DMS114 treated with DMSO at 0.1 percent for 48 hours (cell line): ENCODE data around the gene SLC6A20.

ENCODE experiments used
- DNase-seq: peaks from one replicate; lab custom pipeline; 2025; ENCODE audit not compliant: unreplicated experiment; lab: John Stamatoyannopoulos, UW

The SLC6A20 gene

DNA sequence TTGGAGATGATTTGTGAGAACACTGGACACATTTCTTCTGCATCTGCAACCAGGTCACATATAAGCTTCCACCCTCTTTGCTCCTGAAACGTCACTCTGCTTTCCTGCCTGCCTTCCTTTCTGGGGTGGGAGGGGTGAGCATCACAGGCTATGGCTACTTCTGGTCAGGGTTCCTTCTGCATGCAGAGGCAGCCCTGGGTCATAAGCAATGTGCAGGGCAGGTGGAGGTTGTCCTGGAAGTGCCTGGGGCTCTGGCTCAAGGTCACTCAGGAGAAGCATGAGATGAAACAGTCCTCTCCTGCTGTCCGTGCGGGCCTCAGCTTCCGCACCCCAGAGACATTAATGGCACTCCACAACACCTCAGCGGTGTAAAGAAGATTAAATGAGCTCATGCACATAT is 15.1 kb downstream of the SLC6A20 start:
- DNase-seq, result no peak

GRCh38 chr3:45779746-45780735 is 16.3 kb downstream of the SLC6A20 start:
- DNase-seq, result no peak

- no peak for DNase-seq
These were observed 17.6 kb downstream of the SLC6A20 start for GRCh38 chr3:45778761-45779201.

GRCh38 chr3:45777746-45778386 is 18.5 kb downstream of the SLC6A20 start:
- DNase-seq, result no peak

DNA sequence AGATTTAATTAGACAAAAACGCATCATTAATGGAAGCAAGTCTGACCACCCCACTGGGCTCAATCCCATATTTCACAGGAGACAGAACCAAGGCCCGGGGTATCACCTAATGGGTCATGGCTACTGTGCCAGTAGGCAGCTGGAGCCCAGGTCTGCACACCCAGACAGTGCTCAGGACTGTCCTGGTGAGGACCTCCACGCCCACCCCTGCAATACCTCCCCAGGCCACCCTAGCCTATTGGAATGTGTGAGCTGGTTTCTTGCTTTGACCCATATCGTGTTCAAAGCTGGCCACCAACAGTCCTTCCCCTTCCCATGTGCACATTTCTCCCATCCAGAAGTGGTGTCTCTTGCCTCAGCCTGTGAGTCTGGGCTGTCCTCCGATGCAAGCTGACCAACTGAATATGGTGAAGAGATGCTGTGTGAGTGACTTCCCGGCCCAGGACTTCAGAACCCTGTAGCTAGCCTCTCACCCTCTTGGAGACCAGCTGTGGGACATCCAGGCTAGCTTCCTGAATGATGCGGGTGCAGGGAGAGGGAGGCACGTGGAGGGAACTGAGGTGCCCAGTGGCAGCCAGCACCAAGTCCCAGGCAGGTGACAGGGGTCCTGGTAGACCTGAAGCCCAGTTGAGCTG is 19.1 kb downstream of the SLC6A20 start:
- DNase-seq, result no peak

GRCh38 chr3:45776611-45777010 is 19.7 kb downstream of the SLC6A20 start:
- DNase-seq, result no peak

DNA sequence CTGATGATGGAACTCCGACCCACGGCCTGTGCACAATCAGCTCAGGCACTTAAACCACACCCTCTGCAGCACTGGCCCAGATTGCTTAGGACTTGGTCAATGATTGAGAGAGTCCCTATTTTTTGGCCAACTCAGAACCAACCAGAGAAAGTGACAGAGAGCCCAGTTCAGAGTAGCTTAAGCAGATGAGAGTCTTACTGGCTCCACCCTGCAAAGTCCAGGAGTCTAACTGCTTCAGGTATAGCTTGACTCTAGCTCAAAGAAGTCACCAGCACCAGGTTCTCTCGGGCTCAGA is 20.1 kb downstream of the SLC6A20 start:
- DNase-seq, result no peak

DNA sequence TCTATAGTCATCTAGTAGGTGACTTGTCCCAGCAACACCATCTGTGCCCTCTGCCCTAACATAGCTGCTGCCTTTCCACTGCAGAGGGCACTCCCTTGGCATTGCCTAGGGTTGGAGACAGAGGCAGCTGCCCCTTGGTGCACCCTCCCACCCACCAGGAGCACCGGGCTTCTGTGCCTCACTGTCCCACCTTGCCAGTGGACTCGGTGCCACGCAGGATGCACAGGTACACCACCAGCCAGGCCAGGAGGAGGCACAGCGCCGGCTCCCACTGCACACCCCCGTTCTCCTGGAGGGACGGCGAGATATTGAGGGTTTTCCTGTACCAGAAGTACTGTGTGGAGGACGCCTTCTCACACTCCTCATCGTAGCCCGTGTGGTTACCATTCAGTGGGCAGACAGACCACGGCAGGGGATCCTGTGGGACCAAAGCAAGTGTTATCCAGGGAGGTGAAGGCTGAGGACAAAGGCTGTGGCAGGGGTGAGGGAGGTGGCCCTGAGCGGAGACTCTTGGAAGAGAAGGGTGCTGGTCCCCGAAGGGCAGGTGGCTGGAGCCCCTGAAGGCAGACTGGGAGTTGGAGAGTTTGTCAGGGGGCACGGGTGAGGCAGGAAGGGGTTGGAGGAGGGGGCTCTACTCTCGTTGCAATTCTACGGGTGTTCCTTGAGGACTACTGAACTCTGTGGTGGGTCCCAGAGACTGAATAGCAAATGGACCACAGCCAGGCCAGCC is 20.6 kb downstream of the SLC6A20 start:
- DNase-seq, result no peak

GRCh38 chr3:45774581-45775521 is 21.5 kb downstream of the SLC6A20 start:
- DNase-seq, result no peak

DNA sequence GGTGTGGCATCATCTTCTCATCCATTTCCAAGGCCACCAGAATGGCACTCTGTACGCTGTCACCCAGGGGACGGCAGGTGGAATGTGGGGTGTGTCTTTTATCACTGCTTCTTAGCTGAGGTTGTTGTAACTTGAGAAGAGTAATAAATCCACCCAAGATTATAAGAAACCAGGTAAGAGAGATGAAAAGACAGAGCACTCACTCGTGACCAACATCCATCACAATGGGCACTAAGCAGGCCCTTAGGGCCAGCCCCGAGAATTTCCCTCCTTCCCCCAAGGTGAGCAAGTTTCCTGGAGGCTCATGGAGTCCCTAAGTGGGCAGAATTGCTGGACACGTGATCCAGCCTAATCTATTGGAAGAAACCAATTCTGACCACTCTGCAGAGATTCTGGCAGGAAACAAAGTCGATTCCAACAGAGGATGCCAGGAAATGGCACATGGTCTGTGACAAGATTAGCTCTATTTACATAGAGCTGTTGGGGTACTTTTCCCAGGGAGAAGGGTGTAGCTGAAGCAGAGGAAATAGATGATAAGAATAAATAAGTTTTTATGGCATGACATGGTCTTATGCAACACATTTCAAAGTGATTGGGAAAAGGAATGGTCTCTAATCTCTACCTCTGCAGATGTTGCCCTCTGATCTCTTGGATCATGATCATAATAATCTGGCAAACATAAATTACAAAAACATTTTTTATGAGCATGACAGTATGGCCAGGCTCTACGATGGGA is 22.5 kb downstream of the SLC6A20 start:
- no peak for DNase-seq

- no peak for DNase-seq
These were observed 23.3 kb downstream of the SLC6A20 start for GRCh38 chr3:45773072-45773471.

GRCh38 chr3:45772341-45773035 is 23.8 kb downstream of the SLC6A20 start:
- DNase-seq, result no peak

- no peak for DNase-seq
These were observed 24.5 kb downstream of the SLC6A20 start for GRCh38 chr3:45771831-45772230.

GRCh38 chr3:45771166-45771775 is 25.1 kb downstream of the SLC6A20 start:
- DNase-seq, result no peak

DNA sequence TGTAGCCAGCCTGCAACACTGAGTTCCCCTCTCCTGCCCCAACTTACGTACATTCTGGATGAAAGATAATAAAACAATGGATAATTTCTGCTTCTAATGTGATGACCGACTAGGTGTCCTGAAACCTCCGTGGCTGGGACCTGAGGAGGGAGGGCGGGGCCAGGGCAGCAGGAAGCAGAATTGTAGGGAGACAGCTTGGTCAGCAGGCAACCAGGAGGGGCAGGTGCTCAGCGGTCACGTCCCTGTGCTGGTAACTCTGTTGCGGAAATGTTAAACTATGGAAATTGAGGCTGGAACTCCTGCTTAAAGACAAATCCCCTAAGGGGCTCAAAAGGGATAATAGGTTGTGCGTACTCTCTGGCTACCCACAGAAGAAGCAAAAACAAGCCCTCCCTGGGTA is 30.4 kb downstream of the SLC6A20 start:
- no peak for DNase-seq

DNA sequence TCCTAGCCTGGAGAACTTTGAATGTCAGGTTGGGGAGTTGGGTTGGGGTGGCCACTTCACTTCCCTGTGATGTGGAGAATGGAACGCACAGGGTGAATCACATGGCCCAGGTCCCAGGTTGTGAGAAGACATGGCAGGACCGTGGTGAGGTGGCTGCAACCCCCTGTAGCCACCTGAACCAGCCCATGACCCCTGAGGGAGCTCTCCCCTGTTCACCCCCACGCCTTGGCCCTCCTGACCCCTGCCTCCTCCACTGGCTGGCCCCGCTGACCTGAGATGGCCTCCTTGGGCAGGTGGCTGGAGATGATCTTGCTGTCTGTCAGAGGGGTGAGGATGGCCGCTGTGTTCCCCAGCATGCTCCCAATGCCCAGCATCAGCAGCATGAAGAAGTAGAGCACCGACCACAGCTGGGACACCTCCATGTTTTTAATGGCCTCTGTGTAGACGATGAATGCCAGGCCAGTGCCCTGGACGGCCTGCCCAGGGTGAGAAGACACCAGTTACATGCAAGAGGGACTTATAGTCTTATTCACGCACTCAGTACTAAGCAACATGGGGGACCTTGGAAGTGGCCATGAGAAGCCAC is 31.0 kb downstream of the SLC6A20 start:
- DNase-seq, result no peak

DNA sequence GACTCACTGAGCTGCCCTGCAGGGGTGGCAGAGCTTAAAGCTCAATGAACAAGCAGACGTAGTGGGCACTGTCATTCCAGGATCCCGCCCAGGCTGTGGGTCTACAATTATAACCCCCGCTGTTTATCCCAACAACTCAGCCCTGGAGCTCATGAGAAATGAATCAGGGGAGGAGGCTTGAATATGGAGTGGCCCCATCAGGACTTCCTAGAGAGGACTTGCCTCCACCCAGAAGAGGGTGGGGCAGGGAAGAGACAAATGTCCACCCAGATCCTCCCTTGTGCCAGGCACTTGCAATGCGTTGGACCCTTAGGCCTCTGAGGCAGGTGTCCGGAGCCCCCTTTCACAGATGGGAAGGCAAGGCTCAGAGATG is 33.0 kb downstream of the SLC6A20 start:
- no peak for DNase-seq

- DNase-seq, result no peak
These were observed 33.6 kb downstream of the SLC6A20 start for GRCh38 chr3:45762647-45763302.
